Skeletal muscle tissue (tissue), 4 donors: Measurements from ENCODE around the gene KLHL36. TPM values are rescaled to one million over a fixed set of nuclear protein-coding genes. Genes with fewer than 3 reads are reported as not detected.

Experiments used
- H3K27ac ChIP-seq: one replicate; pipeline ENCODE4 v1.7.0; 2013; ENCODE audit warnings: mild to moderate bottlenecking, low read depth, low read length, inconsistent platforms
- H3K27me3 ChIP-seq, 3 donors: one replicate each; pipeline ENCODE4 v1.7.0; 2013; ENCODE audit warnings: low read length in 3 of 3; ENCODE audit not compliant: control insufficient read depth in 3 of 3, insufficient read depth in 3 of 3
- H3K36me3 ChIP-seq, 3 donors: one replicate each; pipeline ENCODE4 v1.7.0; 2013; ENCODE audit warnings: low read length in 3 of 3; ENCODE audit not compliant: control insufficient read depth in 3 of 3, insufficient read depth in 3 of 3
- H3K4me1 ChIP-seq, 3 donors: one replicate each; pipeline ENCODE4 v1.7.0; 2013; ENCODE audit warnings: low read length in 3 of 3, mild to moderate bottlenecking in 3 of 3; ENCODE audit not compliant: control insufficient read depth in 3 of 3, insufficient read depth in 3 of 3
- H3K4me3 ChIP-seq, 3 donors: one replicate each; pipeline ENCODE4 v1.7.0; 2013; ENCODE audit warnings: low read length in 3 of 3
- H3K9ac ChIP-seq, 3 donors: one replicate each; pipeline ENCODE4 v1.7.0; 2013; ENCODE audit warnings: low read length in 3 of 3, mild to moderate bottlenecking in 3 of 3, moderate library complexity in 2 of 3, low read depth in 1 of 3
- H3K9me3 ChIP-seq, 3 donors: one replicate each; pipeline ENCODE4 v1.7.0; 2013; ENCODE audit warnings: low read length in 3 of 3; ENCODE audit not compliant: control insufficient read depth in 3 of 3
- total RNA-seq: library from RNA; depleted of rRNA; stranded (reverse); fragments of >200 nt; gene quantifications from one replicate; pipeline ENCODE4 v1.2.3, GENCODE V29; 2014
- donor health status: Osteomylitis.

Gene KLHL36
- total RNA-seq, 1 donor from 2014 or later, result 23.0 TPM

GRCh38 chr16:84677017-84677803 is 28.9 kb downstream of the KLHL36 start:
- Histone ChIP-seq H3K27ac (no peak overlapping the region), H3K4me1 (no peaks in the 10 kb centered on the region), H3K4me3 (no peak overlapping the region), H3K9me3 (no peaks in the 10 kb centered on the region), H3K36me3 (no peaks in the 10 kb centered on the region), H3K9ac (no peak overlapping the region), H3K27me3 (peaks cover 2 to 10% (median 2%) of the 10 kb centered on the region in 3 donors)

- Histone ChIP-seq H3K27ac (no peak overlapping the region), H3K9me3 (no peaks in the 10 kb centered on the region), H3K27me3 (peaks cover 2 to 10% (median 2%) of the 10 kb centered on the region in 3 donors), H3K9ac (no peak overlapping the region), H3K36me3 (no peaks in the 10 kb centered on the region), H3K4me3 (no peak overlapping the region), H3K4me1 (no peaks in the 10 kb centered on the region)
Observed at GRCh38 chr16:84677849-84678248, 29.5 kb downstream of the KLHL36 start.

GRCh38 chr16:84678541-84678940 is 30.2 kb downstream of the KLHL36 start:
- no peak overlapping the region for H3K4me3 ChIP-seq
- no peak overlapping the region for H3K27ac ChIP-seq
- H3K4me1 ChIP-seq, result no peaks in the 10 kb centered on the region
- H3K36me3 ChIP-seq, result no peaks in the 10 kb centered on the region
- H3K27me3 ChIP-seq, result peaks cover 2 to 10% (median 2%) of the 10 kb centered on the region in 3 donors
- no peaks in the 10 kb centered on the region for H3K9me3 ChIP-seq
- no peak overlapping the region for H3K9ac ChIP-seq

GRCh38 chr16:84680165-84680842 is 32.0 kb downstream of the KLHL36 start:
- H3K9ac ChIP-seq, result no peak overlapping the region

GRCh38 chr16:84680843-84681629 is 32.7 kb downstream of the KLHL36 start:
- no peak overlapping the region for H3K27ac ChIP-seq
- no peak overlapping the region for H3K4me3 ChIP-seq

More at GRCh38 chr16:84680165-84680842, 32.0 kb downstream of the KLHL36 start:
- H3K36me3 ChIP-seq, result no peaks in the 10 kb centered on the region
- no peak overlapping the region for H3K27ac ChIP-seq
- peaks cover 2 to 10% (median 8%) of the 10 kb centered on the region in 3 donors for H3K27me3 ChIP-seq
- H3K4me1 ChIP-seq, result no peaks in the 10 kb centered on the region
- H3K9me3 ChIP-seq, result no peaks in the 10 kb centered on the region
- no peak overlapping the region for H3K4me3 ChIP-seq

GRCh38 chr16:84683691-84684591 is 35.6 kb downstream of the KLHL36 start:
- Histone ChIP-seq H3K36me3 (no peaks in the 10 kb centered on the region), H3K27ac (no peak overlapping the region), H3K9me3 (no peaks in the 10 kb centered on the region), H3K9ac (no peak overlapping the region), H3K27me3 (peaks cover 0 to 6% (median 0%) of the 10 kb centered on the region in 3 donors), H3K4me3 (no peak overlapping the region), H3K4me1 (no peaks in the 10 kb centered on the region)

More at GRCh38 chr16:84680843-84681629, 32.7 kb downstream of the KLHL36 start:
- H3K9ac ChIP-seq, result no peak overlapping the region
- no peaks in the 10 kb centered on the region for H3K4me1 ChIP-seq
- H3K36me3 ChIP-seq, result no peaks in the 10 kb centered on the region
- no peaks in the 10 kb centered on the region for H3K9me3 ChIP-seq
- H3K27me3 ChIP-seq, result peaks cover 2 to 10% (median 8%) of the 10 kb centered on the region in 3 donors

GRCh38 chr16:84684592-84684965 is 36.3 kb downstream of the KLHL36 start:
- H3K9ac ChIP-seq, result no peak overlapping the region

GRCh38 chr16:84685210-84685609 is 36.9 kb downstream of the KLHL36 start:
- Histone ChIP-seq H3K9ac (no peak overlapping the region), H3K4me1 (no peaks in the 10 kb centered on the region)

More at GRCh38 chr16:84684592-84684965, 36.3 kb downstream of the KLHL36 start:
- no peak overlapping the region for H3K27ac ChIP-seq
- no peaks in the 10 kb centered on the region for H3K36me3 ChIP-seq
- peaks cover 0 to 6% (median 0%) of the 10 kb centered on the region in 3 donors for H3K27me3 ChIP-seq
- H3K4me3 ChIP-seq, result no peak overlapping the region
- no peaks in the 10 kb centered on the region for H3K4me1 ChIP-seq
- H3K9me3 ChIP-seq, result no peaks in the 10 kb centered on the region

GRCh38 chr16:84686707-84687298 is 38.5 kb downstream of the KLHL36 start:
- no peaks in the 10 kb centered on the region for H3K9me3 ChIP-seq
- H3K27me3 ChIP-seq, result peaks cover 0 to 6% (median 0%) of the 10 kb centered on the region in 3 donors
- no peak overlapping the region for H3K9ac ChIP-seq
- H3K4me1 ChIP-seq, result no peaks in the 10 kb centered on the region
- no peak overlapping the region for H3K4me3 ChIP-seq
- H3K27ac ChIP-seq, result no peak overlapping the region
- H3K36me3 ChIP-seq, result no peaks in the 10 kb centered on the region

More at GRCh38 chr16:84685210-84685609, 36.9 kb downstream of the KLHL36 start:
- Histone ChIP-seq H3K9me3 (no peaks in the 10 kb centered on the region), H3K36me3 (no peaks in the 10 kb centered on the region), H3K4me3 (no peak overlapping the region), H3K27me3 (peaks cover 0 to 6% (median 0%) of the 10 kb centered on the region in 3 donors), H3K27ac (no peak overlapping the region)
